GM18499 (cell line): ENCODE results near the gene RET.

Experiments
- ATAC-seq: cut with Tn5 transposase; IDR thresholded peaks from one replicate; pipeline ENCODE4 v1.9.1; 2021; ENCODE audit warnings: moderate number of reproducible peaks; ENCODE audit not compliant: insufficient read depth, unreplicated experiment

The RET gene

DNA sequence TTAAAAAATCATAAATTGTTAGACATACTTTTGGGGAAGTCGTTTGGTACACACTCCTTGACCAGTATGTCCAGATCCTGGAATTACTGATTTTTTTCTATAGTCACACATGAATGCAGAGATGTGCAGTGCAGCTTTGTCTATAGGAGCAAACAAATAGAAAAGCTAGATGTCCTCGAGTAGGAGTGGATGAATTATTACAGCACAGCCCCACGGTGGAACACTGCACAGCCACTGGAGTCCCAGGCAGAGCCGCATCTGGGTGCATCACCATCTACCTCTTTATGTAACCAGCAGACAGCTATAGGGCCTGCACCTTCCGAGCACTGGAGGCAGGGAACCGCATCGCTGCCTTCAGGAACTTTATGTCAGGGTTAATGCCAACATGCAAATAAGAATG is 17.0 kb upstream of the RET start:
- ATAC-seq = no peak

DNA sequence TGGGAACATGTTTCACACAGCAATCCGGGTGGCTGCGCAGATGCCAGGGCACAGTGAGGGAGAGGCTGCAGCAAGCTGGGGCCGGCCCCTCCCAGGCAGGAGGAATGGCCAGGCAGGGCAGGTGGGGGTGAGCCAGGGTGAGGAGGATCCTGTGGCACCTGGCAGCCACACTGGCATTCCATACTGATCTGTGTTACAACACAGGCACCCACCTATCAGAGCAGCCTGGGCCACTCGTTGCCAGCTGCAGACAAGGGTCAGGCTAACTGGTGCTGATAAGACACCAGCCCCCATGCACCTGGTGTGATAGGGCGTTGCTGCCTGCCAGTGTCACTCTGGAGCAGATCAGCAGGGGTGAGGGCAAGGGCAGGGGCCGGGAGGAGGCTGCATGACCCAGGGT is 16.6 kb upstream of the RET start:
- ATAC-seq = no peak

DNA sequence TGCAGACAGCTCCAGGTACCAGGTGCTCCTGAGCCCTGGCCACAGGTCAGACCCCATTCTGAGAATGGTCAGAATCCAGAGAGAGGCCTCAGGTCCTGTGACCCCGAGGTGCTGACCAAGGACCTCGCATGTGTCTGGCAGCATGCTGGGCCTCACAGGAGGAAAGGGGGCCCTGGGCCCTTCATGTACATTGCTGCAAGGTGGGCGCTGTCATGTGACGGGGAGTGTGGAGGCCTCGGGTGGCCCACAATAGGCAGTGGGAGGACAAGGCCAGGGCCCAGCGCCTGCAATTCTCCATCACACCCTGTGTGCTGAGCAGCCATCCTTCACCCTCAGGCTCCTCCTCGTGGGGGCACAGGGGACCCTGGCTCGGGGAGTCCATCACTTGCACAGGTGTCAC is 15.5 kb upstream of the RET start:
- ATAC-seq = no peak

DNA sequence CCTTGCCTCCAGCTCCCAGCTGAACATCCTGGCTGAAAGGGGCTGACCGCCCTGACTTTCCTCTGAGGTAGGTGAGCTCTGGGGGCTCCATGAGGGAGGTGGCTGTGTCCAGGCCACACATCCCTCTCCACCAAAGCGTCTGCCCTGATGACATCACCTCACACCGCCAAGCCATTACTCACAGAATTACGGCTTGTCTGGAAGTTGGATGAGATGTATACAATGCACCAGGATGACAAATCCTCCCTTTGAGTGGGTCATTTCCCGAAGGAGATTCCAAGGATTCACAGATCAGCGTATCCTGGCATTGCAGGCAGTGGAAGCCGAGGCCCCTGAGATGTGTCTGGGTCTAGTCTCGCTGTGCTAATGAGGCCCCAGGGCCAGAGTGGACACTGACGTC is 15.1 kb upstream of the RET start:
- ATAC-seq = no peak

DNA sequence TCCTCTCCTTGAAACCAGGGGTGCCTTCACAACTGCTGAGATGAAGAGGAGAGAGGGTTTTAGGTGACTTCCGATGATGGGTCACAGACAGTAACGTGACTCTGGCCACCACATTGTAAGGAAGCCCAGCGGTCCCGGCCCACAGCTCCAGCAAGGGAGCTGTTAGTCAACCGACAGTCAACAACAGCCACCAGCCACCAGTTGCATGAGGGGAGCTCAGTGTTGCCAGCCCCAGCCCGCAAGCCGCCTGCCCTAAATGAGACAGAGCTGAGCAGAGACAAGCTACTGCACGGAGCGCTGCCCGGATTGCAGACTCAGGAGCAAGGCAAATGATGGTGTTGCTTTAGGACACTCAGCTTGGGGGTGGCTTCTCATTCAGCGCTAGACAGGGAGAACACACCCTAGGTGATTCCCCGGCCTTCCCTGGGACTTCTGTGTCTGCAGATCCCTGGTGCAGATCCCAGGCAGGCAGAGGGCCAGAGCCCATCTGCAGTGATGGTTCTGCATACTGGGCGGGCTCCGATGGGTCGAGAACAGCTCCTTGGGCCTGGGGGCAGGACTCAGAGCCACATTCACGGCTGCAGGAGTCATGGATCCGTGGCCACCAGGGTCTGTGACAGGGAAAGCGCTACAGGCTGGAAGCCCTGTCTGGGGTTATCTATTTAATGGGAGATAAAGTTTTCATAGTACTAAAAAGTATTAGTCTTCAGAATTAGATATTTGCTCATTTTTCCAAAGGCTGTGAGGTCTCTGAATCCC is 14.3 kb upstream of the RET start:
- no peak for ATAC-seq

DNA sequence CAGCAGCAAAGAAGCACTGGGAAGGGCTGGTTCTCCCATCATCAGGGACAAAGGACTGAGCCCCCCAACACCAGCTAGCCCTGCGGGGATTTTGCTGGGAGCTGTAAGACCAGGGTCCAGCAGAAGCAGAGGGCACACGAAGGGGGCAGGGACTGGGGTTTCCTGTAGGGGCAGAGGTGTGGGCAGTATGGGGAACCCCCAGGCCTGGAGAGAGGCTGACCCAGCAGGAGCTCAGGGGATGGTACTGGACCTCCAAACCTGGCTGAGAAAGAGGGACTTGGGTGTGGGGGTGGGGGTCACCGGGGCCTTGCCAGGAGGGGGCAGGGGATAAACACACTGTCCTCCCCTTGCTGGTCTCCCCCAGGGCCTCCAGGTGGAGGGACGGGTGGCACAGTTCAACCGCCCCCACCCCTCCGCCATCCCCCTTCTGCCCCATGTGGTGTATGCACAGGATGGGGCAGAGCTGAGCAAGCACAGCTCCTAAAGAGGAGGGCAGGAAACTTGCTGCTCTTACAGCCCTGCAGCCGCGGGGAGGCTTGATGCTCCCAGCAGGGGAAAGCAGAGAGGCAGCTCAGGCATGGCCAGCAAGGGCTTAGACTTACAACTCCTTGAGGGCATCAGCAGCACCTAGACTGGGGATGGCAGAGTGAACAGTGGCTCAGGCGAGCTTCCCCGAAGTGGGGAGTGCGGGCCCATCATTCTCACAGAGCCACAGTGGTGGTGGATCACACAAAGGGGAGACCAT is 12.4 kb upstream of the RET start:
- no peak for ATAC-seq

DNA sequence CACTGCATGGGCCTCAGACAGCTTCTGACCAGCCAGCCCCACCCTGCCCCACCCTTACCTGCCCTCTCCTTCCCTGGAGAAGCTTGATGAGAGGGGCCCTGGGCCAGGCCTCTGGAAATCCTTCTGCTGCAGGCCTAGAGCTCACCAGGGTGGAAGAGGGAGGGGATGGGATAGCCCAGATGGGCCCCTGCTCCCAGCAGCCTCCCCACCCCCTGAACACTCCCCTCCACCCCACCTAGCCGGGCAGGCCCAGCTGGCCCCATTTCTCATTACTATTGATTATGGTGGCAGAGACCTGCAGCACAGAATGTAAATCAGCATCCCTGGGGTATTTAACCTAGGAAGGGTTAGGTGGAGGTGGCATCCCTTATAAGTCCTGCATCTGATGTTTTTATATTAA is 11.6 kb upstream of the RET start:
- ATAC-seq = no peak

DNA sequence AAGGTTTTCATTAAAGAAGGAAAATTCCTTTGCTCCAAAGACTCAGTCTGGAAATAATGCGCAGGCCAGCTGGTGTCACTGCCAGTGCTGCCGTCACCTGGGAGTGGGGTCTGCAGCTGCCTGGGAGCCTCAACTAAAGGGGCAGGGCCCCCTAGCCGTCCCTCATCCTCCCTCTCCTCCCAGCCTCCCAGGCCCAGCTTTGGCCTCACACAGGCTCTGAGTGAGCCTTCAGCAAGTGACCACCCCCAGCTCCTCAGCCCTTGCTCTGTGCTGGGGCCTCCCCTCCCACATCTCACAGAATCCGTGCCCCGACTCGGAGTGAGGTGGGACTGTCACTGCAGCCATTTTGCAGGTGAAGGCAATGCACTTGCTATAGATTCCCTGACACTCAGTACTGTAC is 11.1 kb upstream of the RET start:
- no peak for ATAC-seq

DNA sequence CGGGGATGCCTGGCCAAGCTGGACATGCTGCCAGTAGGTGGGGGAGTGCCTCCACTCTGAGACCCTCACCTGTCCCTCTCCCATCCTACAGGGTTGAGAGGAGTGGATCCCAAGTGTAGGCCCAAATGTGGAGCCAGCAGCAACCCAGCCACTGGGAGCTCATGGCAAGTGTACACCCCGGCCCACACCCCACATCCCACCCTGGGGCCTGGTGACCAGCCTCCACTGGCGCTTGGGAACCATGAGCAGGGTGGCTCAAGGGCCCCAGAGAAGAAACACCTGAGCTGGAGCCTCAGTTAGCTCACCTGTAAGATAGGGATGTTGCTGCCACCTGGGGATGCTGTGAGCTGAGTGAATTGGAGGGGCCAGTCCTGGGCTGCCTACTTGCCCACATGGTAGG is 10.4 kb upstream of the RET start:
- ATAC-seq = no peak

DNA sequence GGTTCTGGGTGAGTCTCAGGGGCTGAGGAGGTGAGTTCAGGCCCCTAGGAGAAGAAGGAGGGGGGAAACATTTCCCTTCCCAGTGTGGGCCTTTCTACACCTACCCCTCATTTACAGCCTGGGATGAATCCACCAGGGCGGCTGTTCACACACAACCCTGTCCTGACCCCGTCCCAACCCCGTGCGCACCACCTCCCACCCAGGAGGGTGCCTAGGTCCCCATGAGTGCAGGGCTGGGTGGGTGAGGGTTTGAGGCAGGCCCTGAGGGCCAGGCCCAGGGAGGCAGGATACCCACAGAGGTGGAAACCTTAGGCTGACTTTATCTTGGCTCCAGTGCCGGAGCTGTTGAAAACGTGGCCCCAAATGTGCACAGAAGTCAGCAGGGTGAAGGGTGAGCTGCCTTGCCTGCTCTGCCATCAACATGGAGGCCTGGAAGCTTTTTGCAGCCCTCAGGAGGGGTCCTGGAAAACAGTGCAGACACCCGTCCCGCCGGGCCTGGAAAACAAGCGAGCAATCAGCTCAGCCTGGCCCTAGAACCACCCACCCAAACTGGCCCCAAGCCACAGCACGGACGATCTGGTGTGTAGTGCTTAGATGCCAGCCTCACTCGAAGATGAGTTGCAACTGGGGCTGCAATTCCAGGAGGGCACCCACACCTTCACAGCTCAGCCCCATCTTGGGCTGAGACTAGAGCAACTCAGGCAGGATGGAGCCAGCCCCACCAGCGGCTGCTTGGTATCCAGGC is 9.3 kb upstream of the RET start:
- no peak for ATAC-seq

DNA sequence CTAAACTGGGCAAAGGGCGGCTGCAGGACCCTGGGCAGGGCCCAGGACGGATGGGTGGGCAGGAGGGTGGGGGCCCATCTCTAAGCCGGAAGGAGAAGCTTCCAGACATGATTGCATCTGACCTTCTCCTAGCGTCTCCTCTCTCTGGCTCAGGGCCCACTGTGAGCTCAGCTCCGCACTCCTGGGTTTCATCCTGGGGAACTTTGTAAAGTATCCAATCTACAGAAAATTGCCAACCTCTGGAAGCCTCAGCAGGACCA is 8.8 kb upstream of the RET start:
- ATAC-seq = no peak

DNA sequence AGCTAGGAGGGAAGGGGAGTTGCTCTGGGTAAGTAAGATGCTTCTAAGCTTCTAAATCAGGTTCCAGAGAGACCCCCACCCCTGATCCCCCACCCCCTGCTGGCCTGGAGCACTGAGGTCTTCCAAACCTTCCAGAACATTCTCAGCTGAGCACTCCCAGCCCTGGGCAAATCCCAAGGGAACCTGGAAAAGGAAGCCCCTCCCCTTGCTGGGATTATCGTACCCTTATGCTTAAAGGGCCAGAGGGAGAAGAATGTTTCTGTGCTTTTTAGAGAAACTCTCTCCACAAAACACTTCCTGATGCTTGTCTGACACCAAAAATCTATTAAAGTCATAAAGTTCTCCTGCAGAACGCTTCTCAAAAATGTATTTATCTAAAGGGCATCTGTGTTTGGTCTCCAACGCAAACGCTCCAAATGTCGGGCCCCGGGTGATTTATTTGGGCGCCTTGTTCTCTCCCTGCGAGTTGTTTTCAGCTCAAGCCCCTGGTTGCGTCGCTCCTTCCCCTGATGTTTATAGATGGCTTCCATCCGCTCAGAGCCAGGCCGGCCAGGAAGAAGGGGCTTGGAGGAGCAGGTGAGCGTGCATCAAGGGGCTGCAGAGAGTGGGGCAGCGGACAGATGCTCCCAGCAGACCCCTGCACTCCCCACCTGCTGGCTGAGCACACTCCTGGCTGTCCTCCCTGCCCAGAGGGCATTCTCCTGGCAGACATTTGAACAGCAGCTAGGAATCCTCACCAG is 8.2 kb upstream of the RET start:
- no peak for ATAC-seq

DNA sequence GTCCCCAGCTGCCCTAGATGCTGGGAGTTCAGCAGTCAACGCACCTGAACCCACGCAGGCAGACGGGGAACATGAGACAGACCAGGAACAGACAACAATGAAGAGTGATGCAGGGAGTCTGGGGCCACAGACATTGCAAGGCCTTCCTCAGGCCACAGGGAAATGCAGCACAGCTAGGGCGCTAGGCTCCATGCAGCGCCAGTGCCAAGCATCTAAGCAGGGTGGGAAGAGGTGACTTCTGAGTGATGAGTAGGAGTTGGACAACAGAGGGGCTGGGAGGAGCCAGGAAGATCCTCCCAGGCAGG is 7.7 kb upstream of the RET start:
- no peak for ATAC-seq

DNA sequence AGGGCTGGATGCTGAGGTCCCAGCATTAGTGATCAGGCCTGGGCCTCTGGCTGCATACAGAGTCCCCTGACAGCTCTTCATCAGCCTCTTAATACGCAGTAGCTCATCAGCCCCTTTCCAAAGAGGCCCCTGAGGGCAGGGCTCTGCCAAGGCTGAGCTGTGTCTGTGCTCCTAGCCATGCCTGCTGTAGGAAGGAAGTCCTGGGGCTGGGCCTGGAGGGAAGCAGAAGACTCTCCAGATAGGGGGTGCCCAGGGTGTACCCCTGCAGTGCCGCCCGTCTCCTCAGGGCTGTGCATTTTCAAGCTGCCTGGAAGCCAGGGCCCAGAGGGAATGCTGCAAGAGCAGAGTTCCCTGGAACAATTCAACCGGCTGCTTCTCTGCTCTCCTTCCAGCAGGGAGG is 7.3 kb upstream of the RET start:
- ATAC-seq = no peak

DNA sequence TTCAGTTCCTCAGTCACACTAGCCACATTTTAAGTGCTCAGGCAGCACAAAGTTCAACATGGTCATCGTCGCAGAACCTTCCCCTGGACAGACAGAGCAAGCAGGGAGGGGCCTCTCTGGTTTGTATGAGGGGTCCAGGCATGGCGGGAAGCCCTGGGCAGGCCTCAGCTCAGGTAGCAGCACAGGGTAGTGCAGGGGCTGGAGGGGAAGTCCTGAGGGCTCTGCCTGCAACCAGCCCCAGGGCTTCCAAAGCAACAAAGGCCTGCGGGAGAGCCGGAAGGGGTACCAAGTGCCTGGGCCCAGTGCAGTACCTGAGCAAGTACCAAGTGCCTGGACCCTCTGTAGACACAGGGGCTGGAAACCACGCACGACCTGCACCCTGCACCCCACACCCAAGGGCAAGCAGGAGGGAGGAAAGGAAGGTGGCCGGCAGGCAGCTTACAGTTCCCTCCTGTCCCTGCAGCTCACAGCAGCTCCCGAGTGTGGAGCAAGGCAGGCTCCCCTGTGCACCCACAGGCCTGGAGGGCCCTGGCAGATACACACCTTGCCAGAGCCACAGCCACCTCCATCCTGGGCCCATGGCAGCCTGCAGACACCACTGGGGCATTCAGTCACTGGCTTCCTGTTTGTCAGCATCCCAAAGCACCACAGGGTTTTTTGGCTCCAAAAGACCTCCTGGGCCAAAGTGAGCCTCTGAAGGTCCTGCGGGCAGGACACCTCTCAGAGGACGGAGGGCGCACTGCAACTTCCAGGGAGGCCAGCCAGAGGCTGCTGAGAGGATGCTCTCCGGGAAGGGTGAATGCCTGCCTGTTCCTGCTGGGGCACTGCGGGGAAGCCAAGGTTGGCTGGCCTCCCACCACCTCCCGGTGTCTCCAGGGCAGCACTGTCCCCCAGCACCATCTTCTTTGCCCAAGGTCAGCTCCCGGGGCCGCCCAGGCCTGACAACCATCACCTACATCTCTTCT is 6.5 kb upstream of the RET start:
- no peak for ATAC-seq

DNA sequence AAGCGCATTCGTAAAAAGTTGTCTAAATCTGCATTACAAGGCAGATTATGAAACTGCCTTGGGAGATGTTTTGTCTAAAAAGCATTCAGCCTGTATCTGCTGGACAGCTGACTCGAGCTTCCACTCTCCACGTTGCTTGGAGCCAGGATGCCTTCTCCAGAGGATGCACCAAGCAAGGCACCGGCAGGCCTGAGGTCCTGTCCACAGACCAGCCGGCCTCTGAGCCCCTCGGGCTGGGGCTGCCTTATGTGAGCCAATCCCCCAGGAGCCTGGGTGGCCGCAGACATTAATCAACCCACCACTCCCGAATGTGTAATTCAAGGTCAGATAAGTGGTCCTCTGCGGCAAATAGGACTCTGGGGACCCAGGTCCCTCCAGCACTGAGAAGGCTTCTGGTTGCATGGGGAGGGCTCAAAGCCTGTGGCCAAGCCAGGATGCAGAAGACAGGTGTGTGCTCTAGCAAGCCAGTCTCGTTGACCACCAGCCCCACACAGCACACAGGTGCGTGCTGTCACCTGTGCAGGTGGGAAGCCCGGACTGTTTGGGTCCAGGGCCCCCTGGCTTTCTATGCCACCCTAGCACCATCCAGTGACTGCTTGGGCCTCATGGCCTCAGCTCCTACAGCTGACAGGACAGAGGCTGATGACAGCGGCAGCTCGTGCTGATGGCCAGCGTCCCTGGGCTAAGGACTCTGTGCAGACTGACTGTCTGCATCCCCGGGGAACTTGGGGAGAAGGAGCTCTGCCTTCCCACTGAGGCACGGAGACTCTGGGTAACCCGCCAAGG is 4.8 kb upstream of the RET start:
- ATAC-seq = no peak

DNA sequence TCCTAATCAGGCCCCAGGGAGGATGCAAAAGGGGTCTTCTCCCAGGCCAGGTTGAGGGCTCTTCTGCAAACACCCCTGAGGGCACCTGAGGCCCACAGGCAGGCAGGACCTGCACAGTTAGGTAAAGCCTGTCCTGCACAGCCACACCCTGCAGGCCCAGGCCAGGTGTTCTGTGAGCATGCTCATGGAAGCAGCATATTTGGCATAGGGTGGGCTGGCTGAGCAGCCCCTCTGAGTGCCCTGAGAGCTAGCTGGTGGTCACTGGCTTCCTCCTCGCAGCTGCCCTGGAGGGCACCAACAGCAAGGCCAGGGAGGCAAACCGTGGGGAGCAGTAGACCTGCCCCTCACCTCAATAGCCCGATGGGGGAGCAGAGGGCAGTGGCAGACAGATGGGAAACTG is 3.7 kb upstream of the RET start:
- no peak for ATAC-seq

DNA sequence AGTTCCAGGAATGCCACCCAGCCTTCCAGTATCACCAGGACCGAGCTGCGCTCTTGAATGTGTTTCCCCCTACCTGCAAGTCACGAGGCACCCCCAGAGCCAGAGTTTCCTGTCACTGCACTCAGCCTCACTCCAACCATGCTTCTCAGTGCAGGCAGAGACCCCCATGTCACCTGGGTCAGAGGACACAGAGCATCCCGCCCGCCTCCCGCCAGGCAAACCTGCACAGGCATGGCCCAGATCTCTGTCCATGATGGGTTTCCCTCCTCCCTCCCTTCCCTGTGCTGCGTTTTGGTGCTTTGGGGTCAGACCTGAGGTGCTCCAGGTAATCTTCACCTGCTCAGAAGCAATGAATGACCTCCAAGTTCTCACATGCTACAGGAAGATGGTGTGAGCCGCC is 3.1 kb upstream of the RET start:
- no peak for ATAC-seq

DNA sequence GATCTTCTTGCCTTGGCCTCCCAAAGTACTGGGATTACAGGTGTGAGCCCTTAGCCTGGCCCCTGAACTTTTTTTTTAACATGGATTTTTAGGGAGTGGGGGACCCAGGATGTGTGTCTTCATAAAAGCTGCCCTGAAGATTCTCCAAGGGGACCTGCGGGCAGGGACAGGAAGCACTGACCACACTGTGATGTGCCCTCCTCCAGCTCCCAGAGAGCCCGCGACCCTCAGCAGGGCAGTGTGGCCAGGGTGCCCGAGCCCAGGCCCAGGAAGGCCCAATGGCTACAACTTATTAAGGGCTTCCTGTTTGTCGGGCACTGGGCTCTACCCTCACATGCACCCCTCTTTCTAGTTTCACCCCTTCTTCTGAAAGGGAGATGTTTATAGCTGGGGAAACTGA is 2.5 kb upstream of the RET start:
- ATAC-seq = no peak
